H9 (cell line): ENCODE results near the gene NR1H2. TPM values are rescaled to one million over a fixed set of nuclear protein-coding genes. Genes with fewer than 3 reads are reported as not detected.

Experiments
- DNase-seq: peaks from one replicate; pipeline ENCODE4 v3.0.0-alpha.2; 2017
- H2AFZ ChIP-seq: one replicate; pipeline ENCODE4 v1.6.1; 2013; ENCODE audit warnings: mild to moderate bottlenecking, low read length, control low read depth, moderate library complexity
- H2AK5ac ChIP-seq: 2 replicates; pipeline ENCODE4 v1.6.1; 2013; ENCODE audit warnings: low read length, control low read depth, mixed read lengths; ENCODE audit not compliant: insufficient read length
- H2BK120ac ChIP-seq: one replicate; pipeline ENCODE4 v1.6.1; 2013; ENCODE audit warnings: low read depth, mild to moderate bottlenecking, low read length, control low read depth, inconsistent platforms; ENCODE audit not compliant: poor library complexity, severe bottlenecking
- H2BK12ac ChIP-seq: 2 replicates; pipeline ENCODE4 v1.6.1; 2013; ENCODE audit warnings: low read length, control low read depth, mixed read lengths, low read depth; ENCODE audit not compliant: insufficient read length
- H2BK15ac ChIP-seq: 2 replicates; pipeline ENCODE4 v1.6.1; 2013; ENCODE audit warnings: low read depth, low read length, control low read depth
- H2BK20ac ChIP-seq: one replicate; pipeline ENCODE4 v1.6.1; 2013; ENCODE audit warnings: low read depth, mild to moderate bottlenecking, low read length, control low read depth, inconsistent platforms; ENCODE audit not compliant: poor library complexity, severe bottlenecking
- H2BK5ac ChIP-seq: 2 replicates; pipeline ENCODE4 v1.6.1; 2013; ENCODE audit warnings: low read length, control low read depth, mixed read lengths; ENCODE audit not compliant: insufficient read length
- H3K14ac ChIP-seq: 2 replicates; pipeline ENCODE4 v1.6.1; 2013; ENCODE audit warnings: low read length, control low read depth; ENCODE audit not compliant: insufficient read depth
- H3K18ac ChIP-seq: 2 replicates; pipeline ENCODE4 v1.6.1; 2013; ENCODE audit warnings: low read depth, mild to moderate bottlenecking, mixed read lengths, low read length, control low read depth; ENCODE audit not compliant: insufficient read length
- H3K23ac ChIP-seq: 2 replicates; pipeline ENCODE4 v1.6.1; 2013; ENCODE audit warnings: low read length, control low read depth, mixed read lengths, low read depth; ENCODE audit not compliant: insufficient read length
- H3K23me2 ChIP-seq: 2 replicates; pipeline ENCODE4 v1.6.1; 2013; ENCODE audit warnings: low read depth, mild to moderate bottlenecking, mixed read lengths, low read length, control low read depth; ENCODE audit not compliant: insufficient read length, poor library complexity, severe bottlenecking
- H3K27ac ChIP-seq: 2 replicates; pipeline ENCODE4 v1.5.1; 2013; ENCODE audit warnings: low read length, control low read depth, mixed read lengths, low read depth; ENCODE audit not compliant: insufficient read length
- H3K27me3 ChIP-seq: 2 replicates; pipeline ENCODE4 v1.6.1; 2013; ENCODE audit warnings: low read length, control low read depth, inconsistent platforms; ENCODE audit not compliant: insufficient read depth
- H3K4ac ChIP-seq: 2 replicates; pipeline ENCODE4 v1.6.1; 2013; ENCODE audit warnings: low read depth, mild to moderate bottlenecking, control low read depth, inconsistent platforms, low read length, moderate library complexity
- H3K4me1 ChIP-seq: 2 replicates; pipeline ENCODE4 v1.6.1; 2013; ENCODE audit warnings: low read length, control low read depth, inconsistent platforms; ENCODE audit not compliant: insufficient read depth
- H3K4me2 ChIP-seq: 2 replicates; pipeline ENCODE4 v1.6.1; 2013; ENCODE audit warnings: low read length, control low read depth, mixed read lengths; ENCODE audit not compliant: insufficient read length, insufficient read depth
- H3K56ac ChIP-seq: 2 replicates; pipeline ENCODE4 v1.6.1; 2013; ENCODE audit warnings: low read depth, mild to moderate bottlenecking, mixed read lengths, low read length, control low read depth; ENCODE audit not compliant: insufficient read length
- H3K79me1 ChIP-seq: 2 replicates; pipeline ENCODE4 v1.6.1; 2013; ENCODE audit warnings: low read depth, mild to moderate bottlenecking, moderate library complexity, low read length, control low read depth, inconsistent platforms; ENCODE audit not compliant: insufficient read depth, poor library complexity, severe bottlenecking
- H3K79me2 ChIP-seq: 2 replicates; pipeline ENCODE4 v1.6.1; 2013; ENCODE audit warnings: low read length, control low read depth, inconsistent platforms; ENCODE audit not compliant: insufficient read depth
- H3K9ac ChIP-seq: 2 replicates; pipeline ENCODE4 v1.6.1; 2013; ENCODE audit warnings: low read length, control low read depth, mixed read lengths; ENCODE audit not compliant: insufficient read length; ENCODE audit errors: extremely low read depth
- H3K9me3 ChIP-seq: one replicate; pipeline ENCODE4 v1.6.1; 2013; ENCODE audit warnings: low read depth, low read length, inconsistent platforms; ENCODE audit not compliant: control insufficient read depth
- H3T11ph ChIP-seq: one replicate; pipeline ENCODE4 v1.6.1; 2013; ENCODE audit warnings: mild to moderate bottlenecking, low read length, control low read depth, inconsistent platforms
- H4K20me1 ChIP-seq: one replicate; pipeline ENCODE4 v1.6.1; 2013; ENCODE audit not compliant: control insufficient read depth, insufficient read length, insufficient read depth
- H4K5ac ChIP-seq: 2 replicates; pipeline ENCODE4 v1.6.1; 2013; ENCODE audit warnings: low read depth, mild to moderate bottlenecking, mixed read lengths, low read length, control low read depth; ENCODE audit not compliant: insufficient read length
- H4K8ac ChIP-seq: replicated peaks from 2 replicates; pipeline ENCODE4 v1.6.1; 2013; ENCODE audit warnings: low read length, control low read depth, mixed read lengths, low read depth; ENCODE audit not compliant: insufficient read length
- H4K91ac ChIP-seq: 2 replicates; pipeline ENCODE4 v1.6.1; 2013; ENCODE audit warnings: low read depth, mild to moderate bottlenecking, moderate library complexity, mixed read lengths, low read length, control low read depth; ENCODE audit not compliant: insufficient read length
- H3K27ac Mint-ChIP-seq, 3 experiments: 2 replicates in 2 of 3; 3 replicates in 1 of 3; pipeline ENCODE4 v1.8.0; 2020 to 2021; ENCODE audit warnings: mixed read lengths in 3 of 3, mild to moderate bottlenecking in 1 of 3, moderate library complexity in 1 of 3
- H3K27me3 Mint-ChIP-seq: 2 replicates; pipeline ENCODE4 v1.8.0; 2021; ENCODE audit warnings: low read depth, mild to moderate bottlenecking, moderate library complexity, mixed read lengths
- H3K36me3 Mint-ChIP-seq, 3 experiments: 2 replicates in 2 of 3; 3 replicates in 1 of 3; pipeline ENCODE4 v1.8.0; 2020 to 2021; ENCODE audit warnings: low read depth in 3 of 3, mixed read lengths in 3 of 3; ENCODE audit not compliant: insufficient read depth in 1 of 3
- H3K4me1 Mint-ChIP-seq, 2 experiments: 2 replicates each; pipeline ENCODE4 v1.8.0; 2020; ENCODE audit warnings: mixed read lengths in 2 of 2
- H3K4me3 Mint-ChIP-seq, 2 experiments: 2 replicates in 1 of 2; 3 replicates in 1 of 2; pipeline ENCODE4 v1.8.0; 2020 to 2021; ENCODE audit warnings: mild to moderate bottlenecking in 2 of 2, mixed read lengths in 2 of 2, moderate library complexity in 1 of 2
- H3K9me3 Mint-ChIP-seq, 2 experiments: 2 replicates in 1 of 2; 3 replicates in 1 of 2; pipeline ENCODE4 v1.8.0; 2020; ENCODE audit warnings: mild to moderate bottlenecking in 2 of 2, mixed read lengths in 2 of 2, moderate library complexity in 1 of 2
- whole genome bisulfite sequencing: extraction: QIAGEN DNeasy Blood & Tissue Kit; methylation state at CpG from one replicate; pipeline ENCODE4 v1.1.7; 2013; ENCODE audit warnings: missing lambda C conversion rate, low lambda C conversion rate, mixed read lengths; ENCODE audit not compliant: insufficient read length; ENCODE audit errors: extremely low coverage; 5-methylcytosine and 5-hydroxymethylcytosine counted together
- total RNA-seq: library from RNA; stranded (reverse); gene quantifications from 2 replicates; pipeline ENCODE4 v1.2.1, GENCODE V29; 2021
- TF ChIP-seq, protein P1 (sequence below): fragments of 200-600 bp; sonication (generic); conservative IDR thresholded peaks from 3 replicates; pipeline ENCODE4 v1.8.0; 2021; ENCODE audit warnings: antibody characterized with exemption, mild to moderate bottlenecking

NR1H2 gene
- total RNA-seq, 1 experiment from 2014 or later = 33.2 TPM

DNA sequence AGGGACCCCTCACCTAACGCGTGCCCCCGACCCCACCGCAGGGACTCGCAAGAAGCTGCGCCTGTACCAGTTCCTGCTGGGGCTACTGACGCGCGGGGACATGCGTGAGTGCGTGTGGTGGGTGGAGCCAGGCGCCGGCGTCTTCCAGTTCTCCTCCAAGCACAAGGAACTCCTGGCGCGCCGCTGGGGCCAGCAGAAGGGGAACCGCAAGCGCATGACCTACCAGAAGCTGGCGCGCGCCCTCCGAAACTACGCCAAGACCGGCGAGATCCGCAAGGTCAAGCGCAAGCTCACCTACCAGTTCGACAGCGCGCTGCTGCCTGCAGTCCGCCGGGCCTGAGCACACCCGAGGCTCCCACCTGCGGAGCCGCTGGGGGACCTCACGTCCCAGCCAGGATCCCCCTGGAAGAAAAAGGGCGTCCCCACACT lies 51.8 kb downstream of the NR1H2 start:
- H3K4ac ChIP-seq = no peak overlapping the region
- peak; percentile 85 for DNase-seq
- Mint-ChIP-seq H3K27ac (no peak overlapping the region), H3K9me3 (no peaks in the 10 kb centered on the region), H3K4me1 (peaks cover 17 to 21% of the 10 kb centered on the region in 2 experiments), H3K27me3 (peaks cover 3% of the 10 kb centered on the region; the same call in 1 of the 2 replicates), H3K36me3 (peaks cover 0 to 10% (median 3%) of the 10 kb centered on the region in 3 experiments; a peak in 5 of 7 replicates), H3K4me3 (no peak overlapping the region)
- no CpG with 5 or more reads among the region's 38 CpGs for WGBS
- peaks cover 12% of the 10 kb centered on the region for H3K23me2 ChIP-seq
- TF ChIP-seq, protein P1, sequence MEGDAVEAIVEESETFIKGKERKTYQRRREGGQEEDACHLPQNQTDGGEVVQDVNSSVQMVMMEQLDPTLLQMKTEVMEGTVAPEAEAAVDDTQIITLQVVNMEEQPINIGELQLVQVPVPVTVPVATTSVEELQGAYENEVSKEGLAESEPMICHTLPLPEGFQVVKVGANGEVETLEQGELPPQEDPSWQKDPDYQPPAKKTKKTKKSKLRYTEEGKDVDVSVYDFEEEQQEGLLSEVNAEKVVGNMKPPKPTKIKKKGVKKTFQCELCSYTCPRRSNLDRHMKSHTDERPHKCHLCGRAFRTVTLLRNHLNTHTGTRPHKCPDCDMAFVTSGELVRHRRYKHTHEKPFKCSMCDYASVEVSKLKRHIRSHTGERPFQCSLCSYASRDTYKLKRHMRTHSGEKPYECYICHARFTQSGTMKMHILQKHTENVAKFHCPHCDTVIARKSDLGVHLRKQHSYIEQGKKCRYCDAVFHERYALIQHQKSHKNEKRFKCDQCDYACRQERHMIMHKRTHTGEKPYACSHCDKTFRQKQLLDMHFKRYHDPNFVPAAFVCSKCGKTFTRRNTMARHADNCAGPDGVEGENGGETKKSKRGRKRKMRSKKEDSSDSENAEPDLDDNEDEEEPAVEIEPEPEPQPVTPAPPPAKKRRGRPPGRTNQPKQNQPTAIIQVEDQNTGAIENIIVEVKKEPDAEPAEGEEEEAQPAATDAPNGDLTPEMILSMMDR = no peak
- no peak overlapping the region for H4K91ac ChIP-seq
- no peak overlapping the region for H4K8ac ChIP-seq
- H3K4me1 ChIP-seq = peaks cover 3% of the 10 kb centered on the region; the same call in 1 of the 2 replicates
- H3K4me2 ChIP-seq = no peak overlapping the region
- no peak overlapping the region for H4K5ac ChIP-seq
- H3K56ac ChIP-seq = no peak overlapping the region
- no peak overlapping the region for H3K23ac ChIP-seq
- no peak overlapping the region for H3K27ac ChIP-seq
- no peaks in the 10 kb centered on the region for H3K27me3 ChIP-seq
- no peaks in the 10 kb centered on the region for H3K79me1 ChIP-seq
- no peak overlapping the region for H2BK20ac ChIP-seq
- no peak overlapping the region for H2BK5ac ChIP-seq
- no peak overlapping the region for H2BK15ac ChIP-seq
- no peak overlapping the region for H3T11ph ChIP-seq
- H2BK12ac ChIP-seq = no peak overlapping the region
- H4K20me1 ChIP-seq = no peaks in the 10 kb centered on the region
- no peaks in the 10 kb centered on the region for H3K9me3 ChIP-seq
- H2BK120ac ChIP-seq = no peak overlapping the region
- H3K79me2 ChIP-seq = no peaks in the 10 kb centered on the region
- H2AK5ac ChIP-seq = no peak overlapping the region
- no peak overlapping the region for H3K18ac ChIP-seq
- H3K14ac ChIP-seq = no peak overlapping the region
- no peak overlapping the region for H2AFZ ChIP-seq
- H3K9ac ChIP-seq = no peak overlapping the region
